IPS-NIHi7 (cell line): ENCODE measurements around the gene RNF115.
A peak's percentile ranks its signal among the peaks of the same experiment; 100 is the strongest.
"Not testable (repeated sequence)": the region's sequence is repeated elsewhere in the genome, so short reads cannot be mapped to it uniquely, and the experiment has no call there.

Experiments used
- DNase-seq: peaks from one replicate; pipeline ENCODE4 v3.0.0; 2012; ENCODE audit warnings: mixed read lengths; ENCODE audit errors: extremely low spot score

RNF115 gene

DNA sequence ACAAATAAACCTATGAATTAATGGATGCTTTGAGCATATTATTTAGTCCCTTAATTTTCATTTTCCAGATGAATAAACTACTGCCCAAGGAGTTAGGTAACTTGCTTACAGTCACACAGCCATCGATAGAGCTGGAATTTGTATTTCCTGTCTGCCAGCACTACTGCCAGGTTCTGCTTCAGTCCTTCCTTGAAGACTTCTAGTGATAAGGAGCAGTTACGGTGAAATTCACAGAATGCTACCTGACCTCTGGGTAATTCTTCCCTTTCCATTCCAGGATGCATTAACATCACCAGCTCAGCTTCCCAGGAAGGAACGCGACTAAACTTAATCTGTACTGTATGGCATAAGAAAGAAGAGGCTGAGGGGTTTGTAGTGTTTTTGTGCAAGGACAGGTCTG lies 93.4 kb downstream of the RNF115 start:
- DNase-seq, result no peak

- DNase-seq, result no peak
These were observed 94.0 kb downstream of the RNF115 start for GRCh38 chr1:145729666-145730436.

DNA sequence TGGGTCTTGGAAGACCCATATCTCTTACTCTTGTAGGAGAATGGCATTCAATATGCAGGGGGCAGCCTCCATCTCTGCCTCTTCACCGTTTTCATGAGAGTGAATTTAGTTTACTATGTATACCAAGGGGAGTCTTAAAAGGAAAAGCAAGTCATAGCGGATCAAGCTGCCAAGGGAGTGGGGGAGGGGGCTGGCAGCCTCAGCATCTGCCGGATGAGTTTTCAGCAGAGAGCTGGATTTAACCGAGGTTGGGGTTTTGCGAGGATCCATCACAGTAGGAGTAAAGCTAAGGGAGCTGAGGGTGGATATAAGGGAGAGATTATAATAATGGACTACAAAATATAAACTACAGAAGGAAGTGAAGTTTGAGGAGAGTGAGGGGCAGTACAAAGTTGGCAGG lies 94.7 kb downstream of the RNF115 start:
- DNase-seq, result no peak

DNA sequence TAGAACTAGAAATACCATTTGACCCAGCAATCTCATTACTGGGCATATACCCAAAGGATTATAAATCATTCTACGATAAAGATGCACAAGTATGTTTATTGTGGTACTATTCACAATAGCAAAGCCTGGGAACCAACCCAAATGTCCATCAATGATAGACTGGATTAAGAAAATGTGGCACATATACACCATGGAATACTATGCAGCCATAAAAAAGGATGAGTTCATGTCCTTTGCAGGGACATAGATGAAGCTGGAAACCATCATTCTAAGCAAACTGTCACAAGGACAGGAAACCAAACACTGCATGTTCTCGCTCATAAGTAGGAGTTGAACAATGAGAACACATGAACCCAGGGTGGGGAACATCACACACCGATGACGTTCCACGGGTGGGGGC lies 97.7 kb downstream of the RNF115 start:
- not testable (repeated sequence) for DNase-seq

GRCh38 chr1:145720878-145721671 lies 102.8 kb downstream of the RNF115 start:
- DNase-seq, result peak; percentile 89

DNA sequence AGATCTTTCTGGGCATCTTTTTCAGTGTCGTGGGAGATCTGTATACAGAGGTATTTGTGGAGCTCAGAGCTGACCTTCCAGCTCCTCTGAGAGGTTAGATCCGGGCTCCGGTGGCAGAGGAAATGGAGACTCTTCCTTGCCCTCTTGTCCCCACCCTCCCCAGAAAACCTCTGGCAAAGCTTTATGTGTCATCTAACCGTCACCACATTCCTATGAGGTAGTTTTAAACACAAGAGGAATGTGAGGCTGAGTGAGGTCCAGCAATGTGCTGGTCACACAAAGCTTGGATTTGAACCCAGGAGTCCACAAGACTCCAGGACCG lies 103.4 kb downstream of the RNF115 start:
- no peak for DNase-seq

- no peak for DNase-seq
These were observed 104.4 kb downstream of the RNF115 start, which contains the start of gene CD160 for GRCh38 chr1:145719230-145720079. Gene CD160 (plus strand): TSS chr1:145719499. CDS start chr1:145728328, 8,829 bp downstream.

DNA sequence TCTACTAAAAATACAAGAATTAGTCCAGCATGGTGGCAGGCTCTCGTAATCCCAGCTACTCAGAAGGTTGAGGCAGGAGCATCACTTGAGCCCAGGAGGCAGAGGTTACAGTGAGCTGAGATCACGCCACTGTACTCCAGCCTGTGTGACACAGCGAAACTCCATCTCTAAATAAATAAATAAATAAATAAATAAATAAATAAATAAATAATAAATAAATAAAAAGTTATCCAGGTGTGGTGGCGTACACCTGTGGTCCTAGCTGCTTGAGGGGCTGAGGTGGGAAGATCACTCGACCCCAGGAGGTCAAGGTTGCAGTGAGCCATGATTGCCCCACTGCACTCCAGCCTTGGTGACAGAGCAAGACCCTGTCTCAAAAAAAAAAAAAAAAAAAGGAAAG lies 105.4 kb downstream of the RNF115 start:
- DNase-seq, result not testable (repeated sequence)

- DNase-seq, result no peak
These were observed 106.1 kb downstream of the RNF115 start for GRCh38 chr1:145717833-145718232.

DNA sequence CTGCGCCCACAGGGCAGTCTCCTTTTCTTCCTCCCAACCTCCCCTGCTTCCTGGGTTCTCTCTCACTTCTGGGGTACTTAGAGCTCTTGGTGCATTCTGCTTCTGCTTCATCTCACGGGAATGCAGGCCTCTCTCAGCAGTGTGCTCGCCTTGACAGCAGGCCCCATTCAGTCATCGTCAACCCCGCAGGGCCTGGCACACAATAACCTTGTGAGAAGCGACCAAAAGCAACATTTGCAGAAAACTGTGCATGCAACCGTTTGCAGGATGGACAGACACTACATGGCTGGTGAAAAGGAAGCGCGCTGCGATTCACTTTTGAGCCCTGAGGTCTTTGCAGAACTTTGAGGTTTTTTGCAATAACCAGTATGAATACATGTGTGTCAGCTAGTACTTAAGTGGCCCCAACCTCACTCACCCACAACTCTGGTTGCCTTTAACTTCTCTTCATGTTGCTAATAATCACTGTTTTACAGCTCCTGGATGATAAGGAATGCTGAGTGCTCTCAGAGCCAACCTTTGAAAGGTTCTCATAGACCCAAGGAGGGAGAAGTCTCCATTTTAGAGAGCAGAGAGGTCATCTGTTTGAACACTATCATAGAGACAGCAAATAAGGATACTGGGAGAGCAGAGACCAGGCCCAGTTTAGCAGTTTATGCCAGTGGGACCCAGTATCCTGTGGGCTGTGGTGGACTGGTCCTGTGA lies 107.1 kb downstream of the RNF115 start:
- no peak for DNase-seq

DNA sequence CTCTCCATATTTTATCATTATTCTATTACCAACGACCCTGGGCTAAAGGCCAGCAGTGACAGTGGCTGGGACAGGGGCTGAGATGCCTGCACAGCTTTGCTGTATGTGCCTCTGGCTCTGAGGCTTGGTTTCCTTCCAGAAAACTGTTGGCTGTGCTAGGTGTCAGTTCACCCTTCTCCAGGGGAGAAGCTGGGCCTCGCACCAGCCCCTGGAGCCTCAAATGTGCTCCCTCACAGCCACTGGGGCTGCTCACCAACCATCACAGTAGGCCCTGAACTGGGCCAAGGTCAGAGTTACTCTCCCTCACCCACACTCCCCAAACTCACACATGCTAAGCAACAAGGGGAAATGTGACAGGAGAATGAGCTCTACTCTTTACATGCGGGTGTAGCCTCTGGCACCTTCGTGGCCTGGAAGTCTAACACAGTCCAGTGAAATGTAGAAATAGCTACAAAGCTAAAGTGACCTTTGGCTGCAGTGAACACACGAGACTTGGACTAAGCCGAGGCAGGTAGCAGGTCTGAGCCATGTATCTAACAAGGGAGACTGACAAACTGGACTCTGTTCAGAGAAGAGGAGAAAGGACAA lies 109.3 kb downstream of the RNF115 start:
- no peak for DNase-seq

DNA sequence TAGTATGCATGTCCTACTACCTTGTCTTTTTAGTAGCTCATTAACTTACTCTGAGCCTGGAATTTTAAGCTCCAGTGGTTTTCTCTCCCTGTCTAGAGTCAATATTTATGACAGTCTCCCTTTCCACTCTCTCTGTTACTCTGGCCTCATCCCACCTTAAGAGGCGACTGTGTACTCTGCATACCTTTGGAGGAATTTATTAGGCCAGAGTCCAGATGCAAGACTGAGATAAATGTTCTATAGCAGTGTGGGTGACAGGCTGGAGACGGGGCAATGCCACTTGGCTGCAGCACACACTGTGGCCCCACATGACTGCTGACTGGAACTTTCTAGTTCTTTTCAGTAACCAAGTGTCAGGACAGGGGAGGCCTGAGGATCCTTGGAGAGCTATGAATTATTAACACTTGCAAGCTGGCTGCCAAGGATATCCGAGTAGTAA lies 112.7 kb downstream of the RNF115 start:
- DNase-seq, result no peak

- no peak for DNase-seq
These were observed 113.4 kb downstream of the RNF115 start for GRCh38 chr1:145710291-145711027.

GRCh38 chr1:145708063-145708462 lies 115.8 kb downstream of the RNF115 start:
- DNase-seq, result no peak

- DNase-seq, result no peak
These were observed 116.6 kb downstream of the RNF115 start, which contains the start of gene PDZK1 for GRCh38 chr1:145707183-145707867. Gene PDZK1 (minus strand): TSS chr1:145707368. CDS start chr1:145688021, 19,347 bp downstream.

DNA sequence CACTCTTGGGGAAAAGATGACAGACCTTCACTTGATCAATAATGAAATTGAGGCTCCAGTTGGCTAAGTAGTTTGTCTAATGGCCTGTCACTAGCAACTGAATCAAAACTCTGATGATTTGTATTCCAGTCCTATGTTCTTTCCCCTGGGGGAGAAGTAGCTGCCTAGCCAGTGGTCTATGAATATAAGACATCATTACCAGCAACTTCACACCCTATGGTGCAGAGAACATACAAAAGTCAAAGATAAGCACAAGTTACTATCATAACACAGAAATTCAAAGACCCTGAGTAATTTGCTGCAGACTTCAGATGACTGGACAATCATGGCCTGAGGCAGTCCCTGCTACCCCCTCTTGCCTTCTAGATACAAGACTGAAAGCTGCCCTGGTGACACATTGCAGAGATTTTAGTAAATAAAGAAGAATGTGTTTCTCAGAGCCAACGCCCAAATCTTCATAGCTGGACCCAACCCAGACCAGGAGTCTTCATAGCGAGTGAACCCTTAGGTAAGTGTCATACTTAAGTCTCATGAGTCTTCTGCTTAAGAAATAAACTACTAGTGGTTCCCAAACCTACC lies 117.7 kb downstream of the RNF115 start:
- DNase-seq, result no peak

DNA sequence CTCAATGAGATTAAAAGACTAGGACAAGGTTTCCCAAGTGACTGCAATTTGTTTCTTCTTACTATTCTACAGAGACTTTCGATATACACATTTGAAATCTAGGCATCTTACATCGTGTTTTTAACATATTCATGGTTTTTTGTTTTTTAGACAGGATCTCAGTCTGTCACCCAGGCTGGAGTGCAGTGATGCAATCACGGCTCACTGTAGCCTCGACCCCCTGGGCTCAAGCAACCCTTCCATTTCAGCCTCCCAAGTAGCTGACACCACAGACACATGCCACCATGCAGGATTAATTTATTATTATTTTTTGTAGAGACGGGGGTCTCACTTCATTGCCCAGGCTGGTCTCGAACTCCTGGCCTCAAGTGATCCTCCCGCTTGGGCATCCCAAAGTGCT lies 118.3 kb downstream of the RNF115 start:
- DNase-seq, result no peak

GRCh38 chr1:145702826-145703225 lies 121.1 kb downstream of the RNF115 start:
- peak; percentile 3 for DNase-seq

GRCh38 chr1:145702052-145702451 lies 121.8 kb downstream of the RNF115 start:
- no peak for DNase-seq
